Measurements from ENCODE around the gene PRLH.
"Not testable (repeated sequence)": the region's sequence is repeated elsewhere in the genome, so short reads cannot be mapped to it uniquely, and the experiment has no call there.

The PRLH gene

GRCh38 chr2:237601453-237602116 lies 35.2 kb downstream of the PRLH start:
- DNase-seq (ENCODE audit: low read depth) = no peak

GRCh38 chr2:237602409-237602808 lies 36.0 kb downstream of the PRLH start:
- no peak for DNase-seq (ENCODE audit: low read depth)

- DNase-seq (ENCODE audit: low read depth) = no peak
Measured at GRCh38 chr2:237603049-237603717, 36.8 kb downstream of the PRLH start.

DNA sequence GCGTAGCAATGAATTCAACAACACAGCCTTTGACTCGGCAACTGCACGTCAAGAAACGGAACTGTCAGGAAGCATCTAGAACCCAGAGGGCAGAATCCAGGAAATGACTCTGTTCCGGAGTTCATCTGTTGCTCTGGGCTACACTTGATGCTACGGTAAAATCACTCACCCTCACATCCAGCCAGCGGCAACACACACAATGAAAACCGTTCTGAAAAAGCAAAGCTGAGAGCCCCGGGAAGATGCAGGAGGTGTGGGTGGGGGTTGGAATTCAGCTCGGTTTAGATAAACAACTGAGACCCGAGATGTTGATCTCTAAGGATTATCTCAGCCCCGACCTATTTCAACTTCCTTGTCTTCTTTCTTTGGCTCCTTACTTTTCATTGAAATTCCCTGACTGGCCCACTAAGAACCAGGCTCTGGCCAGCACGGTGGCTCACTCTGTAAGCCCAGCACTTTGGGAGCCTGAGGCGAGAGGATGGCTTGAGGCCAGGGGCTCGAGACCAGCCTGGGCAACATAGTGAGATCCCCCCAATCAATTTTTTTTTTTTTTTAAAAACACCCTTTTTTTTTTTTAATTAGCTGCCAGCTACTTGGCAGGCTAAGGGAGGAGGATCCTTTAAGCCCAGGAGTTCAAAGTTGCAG lies 37.5 kb downstream of the PRLH start:
- no peak for DNase-seq (ENCODE audit: low read depth)

DNA sequence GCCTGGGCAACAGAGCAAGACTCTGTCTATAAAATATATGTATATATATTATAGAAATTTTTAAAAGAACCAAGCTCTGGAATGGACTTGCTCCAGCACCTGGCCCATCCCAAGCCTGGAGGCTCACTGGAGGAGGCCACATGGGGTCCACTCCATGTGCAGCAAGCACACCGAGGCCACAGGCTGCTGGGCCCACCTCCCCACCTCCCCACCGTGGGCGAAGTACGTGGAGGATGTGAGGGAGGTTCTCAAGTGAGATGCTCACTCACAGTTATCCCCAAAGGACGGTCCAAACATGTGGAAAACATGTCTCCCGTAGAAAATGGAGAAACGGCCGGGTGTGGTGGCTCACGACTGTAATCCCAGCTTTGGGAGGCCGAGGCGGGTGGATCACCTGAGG lies 38.0 kb downstream of the PRLH start:
- no peak for DNase-seq (ENCODE audit: low read depth)

GRCh38 chr2:237604960-237605359 lies 38.6 kb downstream of the PRLH start:
- no peak for DNase-seq (ENCODE audit: low read depth)

DNA sequence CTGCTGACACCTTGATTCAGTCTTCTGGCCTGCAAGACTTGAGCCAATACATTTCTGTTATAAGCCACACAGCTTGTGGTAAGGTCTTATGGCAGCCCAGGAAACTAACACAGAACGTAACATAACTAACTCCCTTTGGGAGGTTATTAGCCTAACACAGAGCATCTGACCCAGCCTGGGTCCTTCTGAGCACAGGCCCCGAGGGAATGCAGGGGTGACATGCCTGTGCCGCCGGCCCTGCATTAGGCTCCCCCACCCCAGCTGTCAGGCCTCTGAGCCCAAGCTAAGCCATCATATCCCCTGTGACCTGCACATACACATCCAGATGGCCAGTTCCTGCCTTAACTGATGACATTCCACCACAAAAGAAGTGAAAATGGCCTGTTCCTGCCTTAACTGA lies 40.1 kb downstream of the PRLH start:
- DNase-seq (ENCODE audit: low read depth) = not testable (repeated sequence)

GRCh38 chr2:237612527-237613357 lies 46.4 kb downstream of the PRLH start:
- no peak for DNase-seq (ENCODE audit: low read depth)

DNA sequence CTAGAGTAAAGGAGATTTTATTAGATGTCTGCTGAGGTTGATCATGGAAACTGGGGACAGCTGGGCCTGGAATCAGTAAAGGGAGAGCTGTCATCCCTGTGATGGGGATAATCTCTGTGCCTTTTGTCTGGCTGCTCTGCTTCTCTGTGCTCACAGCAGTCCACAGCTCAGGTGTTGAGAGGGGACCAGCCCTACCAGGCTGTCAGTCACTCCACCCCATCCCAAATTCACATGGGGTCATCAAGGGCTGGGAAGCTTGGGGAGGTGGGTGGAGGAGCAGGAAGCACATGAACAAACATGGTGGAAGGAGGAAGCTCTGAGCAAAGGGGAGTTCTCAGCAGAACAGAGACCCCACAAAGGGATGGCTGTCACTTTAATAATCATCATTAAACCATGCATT lies 47.3 kb downstream of the PRLH start:
- no peak for DNase-seq (ENCODE audit: low read depth)

- no peak for DNase-seq (ENCODE audit: low read depth)
Measured at GRCh38 chr2:237614151-237614720, 47.9 kb downstream of the PRLH start.

GRCh38 chr2:237615631-237616249 lies 49.4 kb downstream of the PRLH start:
- DNase-seq (ENCODE audit: low read depth) = no peak

DNA sequence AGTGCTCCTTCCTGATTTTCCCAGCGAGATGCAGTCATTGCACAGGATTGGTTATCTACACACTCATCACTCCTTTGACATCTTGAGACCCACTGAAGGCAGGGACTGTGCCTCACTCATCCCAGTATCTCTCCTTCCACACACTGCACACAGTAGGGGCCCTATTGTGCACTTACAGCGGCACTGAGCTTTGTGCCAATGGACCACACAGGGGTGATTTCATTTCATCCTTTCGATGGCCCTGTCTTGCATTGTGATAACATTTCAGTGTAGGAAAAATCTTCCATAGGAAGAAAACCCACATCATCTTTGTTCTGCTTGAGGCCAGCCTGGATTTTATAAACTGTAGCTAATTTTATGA lies 50.0 kb downstream of the PRLH start:
- no peak for DNase-seq (ENCODE audit: low read depth)

All from HS-27A (cell line).